ENCODE measurements around the gene BIRC5.

The BIRC5 gene

GRCh38 chr17:78184351-78184750 lies 29.7 kb upstream of the BIRC5 start:
- no peak for DNase-seq

GRCh38 chr17:78184868-78185267 lies 29.2 kb upstream of the BIRC5 start:
- DNase-seq = no peak

GRCh38 chr17:78185981-78186691 lies 27.9 kb upstream of the BIRC5 start:
- DNase-seq = no peak

DNA sequence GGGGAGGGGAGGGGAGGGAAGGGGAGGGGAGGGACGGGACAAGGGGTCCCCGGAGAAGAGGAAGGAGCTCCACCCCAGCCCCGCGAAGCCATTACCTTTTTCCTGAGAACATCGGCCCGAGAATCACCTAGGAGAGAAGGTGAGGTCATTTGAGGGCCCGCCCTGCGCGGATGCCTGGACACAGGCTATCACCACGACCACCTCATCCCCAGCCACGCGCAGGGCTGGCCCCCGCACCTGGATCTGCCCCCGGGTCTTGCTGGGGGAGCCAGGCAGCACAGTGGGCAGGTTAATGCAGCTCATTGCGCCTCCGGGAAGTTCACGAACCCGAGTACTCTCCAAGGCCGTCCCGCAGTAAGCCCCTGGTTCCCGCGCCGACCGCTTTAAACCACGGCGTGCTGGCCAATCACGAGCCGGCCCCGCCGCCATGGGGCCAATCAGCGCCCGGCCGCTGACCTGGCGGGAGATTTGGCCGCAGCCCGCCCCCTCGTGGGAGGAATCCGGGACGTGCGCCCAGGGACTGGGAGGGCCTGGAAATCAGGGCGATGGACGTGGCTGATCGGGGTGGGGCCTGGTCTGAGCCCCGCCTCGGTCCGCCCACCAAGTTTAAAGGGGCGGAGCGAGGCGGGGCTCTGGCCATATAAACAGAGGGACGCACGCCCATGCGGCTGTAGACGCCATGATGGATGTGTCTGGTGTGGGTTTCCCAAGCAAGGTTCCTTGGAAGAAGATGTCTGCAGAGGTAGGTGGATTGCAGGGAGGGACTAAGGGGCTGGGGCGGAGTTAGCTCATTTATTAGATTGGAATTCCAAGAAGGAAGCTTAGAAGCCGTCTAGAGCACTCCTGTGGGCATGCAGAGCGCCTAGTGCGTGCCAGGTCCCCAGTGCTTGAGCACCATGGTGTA lies 27.1 kb upstream of the BIRC5 start, which contains the start of the genes AFMID and TK1:
Gene AFMID (plus strand): TSS at position 671 of the 904 bp plus-strand sequence. CDS start 9 bp downstream, at position 680.
Gene TK1 (minus strand): TSS at position 361 of the 904 bp plus-strand sequence. CDS start 58 bp downstream, at position 303.
- peak; percentile 98 for DNase-seq

GRCh38 chr17:78196716-78197115 lies 17.3 kb upstream of the BIRC5 start:
- no peak for DNase-seq

DNA sequence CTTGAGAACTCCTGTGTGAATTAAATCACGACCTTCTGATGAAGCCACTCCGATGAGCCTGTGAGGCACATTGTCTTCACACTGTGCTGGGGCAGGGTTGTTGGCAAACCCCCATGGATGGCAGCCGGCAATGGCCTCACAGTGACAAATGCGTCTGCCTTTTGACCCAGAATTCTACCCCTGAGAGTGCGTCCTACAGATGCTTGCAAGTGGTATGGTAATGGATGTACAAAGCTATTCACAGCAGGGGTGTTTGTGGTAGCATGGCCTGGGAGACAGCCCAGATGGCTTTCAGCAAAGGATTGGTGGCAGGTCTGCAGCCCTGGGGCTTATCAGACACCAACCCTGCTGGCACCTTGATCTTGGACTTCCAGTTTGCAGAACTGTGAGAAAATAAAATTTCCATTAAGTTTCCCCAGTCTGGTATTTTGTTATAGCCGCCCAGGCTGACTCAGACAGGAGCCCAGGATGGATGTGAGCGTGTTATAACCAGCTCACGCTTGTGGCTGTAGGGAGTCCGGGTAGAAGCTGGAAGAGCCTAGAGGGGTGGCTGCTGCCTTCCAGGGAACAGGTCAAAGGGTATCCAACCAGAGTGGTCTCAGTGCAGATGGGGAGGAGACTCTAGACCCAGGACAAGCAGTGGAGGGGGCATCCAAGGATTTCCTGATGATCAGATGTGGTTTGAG lies 16.8 kb upstream of the BIRC5 start:
- peak; percentile 41 for DNase-seq

GRCh38 chr17:78200451-78200850 lies 13.6 kb upstream of the BIRC5 start:
- no peak for DNase-seq

DNA sequence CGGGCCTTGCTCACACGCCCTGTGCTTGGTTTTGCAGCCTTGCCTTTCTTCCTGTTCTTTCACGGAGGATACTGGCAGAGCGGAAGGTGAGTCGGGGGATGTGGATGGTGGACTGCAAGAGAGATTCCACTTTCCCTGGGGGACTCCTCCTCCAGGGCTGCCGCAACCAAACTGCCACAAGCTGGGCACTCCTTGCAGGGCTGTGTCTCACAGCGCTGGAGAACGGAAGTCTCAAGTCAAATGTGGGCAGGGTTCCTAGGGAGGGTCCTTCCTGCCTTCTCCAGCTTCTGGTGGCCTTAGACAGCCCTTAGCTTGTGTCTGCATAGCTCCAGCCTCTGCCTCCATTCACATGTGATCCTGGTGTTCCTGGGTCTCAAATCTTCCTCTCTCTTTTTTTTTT lies 11.4 kb upstream of the BIRC5 start:
- no peak for DNase-seq

DNA sequence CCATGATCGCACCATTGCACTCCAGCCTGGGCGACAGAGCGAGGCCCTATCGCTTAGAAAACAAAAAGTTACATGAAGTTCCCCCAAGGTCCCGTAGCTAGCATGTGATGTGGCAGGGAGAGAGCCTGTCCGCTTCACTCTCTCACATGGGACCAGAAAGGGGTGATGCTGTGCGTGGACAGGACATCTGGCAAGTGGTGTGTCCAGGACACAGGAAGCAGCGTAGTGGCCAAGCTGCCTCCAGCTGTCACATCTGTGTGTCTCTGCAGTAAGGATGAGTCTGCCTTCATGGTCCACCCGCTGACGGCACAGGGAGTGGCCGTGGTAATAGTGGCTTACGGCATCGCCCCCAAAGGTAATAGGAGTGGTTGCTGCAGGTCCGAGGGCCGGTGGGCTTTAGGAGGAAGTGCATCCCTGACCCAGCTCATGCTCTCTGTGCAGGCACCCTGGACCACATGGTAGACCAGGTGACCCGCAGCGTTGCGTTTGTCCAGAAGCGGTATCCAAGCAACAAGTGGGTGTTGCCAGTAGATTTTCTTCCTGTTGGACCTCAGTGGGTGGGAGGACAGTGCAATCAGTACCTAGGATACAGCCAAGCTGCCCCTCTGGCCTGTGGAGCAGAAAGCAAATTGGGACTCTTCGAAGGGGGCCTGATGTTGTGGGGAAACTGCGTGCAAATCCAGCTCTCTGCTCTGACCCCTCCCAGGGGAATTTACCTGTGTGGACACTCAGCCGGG lies 9.5 kb upstream of the BIRC5 start:
- no peak for DNase-seq

GRCh38 chr17:78205124-78205775 lies 8.8 kb upstream of the BIRC5 start:
- no peak for DNase-seq

GRCh38 chr17:78206298-78206697 lies 7.8 kb upstream of the BIRC5 start:
- DNase-seq = no peak

DNA sequence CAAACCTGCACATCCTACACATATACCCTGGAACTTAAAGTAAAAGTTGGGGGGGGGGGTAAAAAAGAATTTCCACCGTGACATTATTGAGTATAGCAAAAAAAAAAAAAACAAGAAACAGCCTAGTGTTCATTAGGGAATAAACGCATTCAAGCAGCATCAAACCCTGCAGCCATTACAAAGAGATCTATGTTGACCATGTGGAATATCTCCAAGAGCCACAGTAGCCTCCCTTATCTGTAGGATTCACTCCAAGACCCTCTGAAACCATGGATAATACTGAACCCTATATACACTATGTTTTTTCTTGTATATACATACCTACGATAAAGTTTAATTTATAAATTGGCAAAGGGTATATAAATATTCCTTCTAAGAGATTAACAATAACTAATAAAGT lies 5.6 kb upstream of the BIRC5 start:
- no peak for DNase-seq

- no peak for DNase-seq
Measured at GRCh38 chr17:78210111-78210510, 3.9 kb upstream of the BIRC5 start.

DNA sequence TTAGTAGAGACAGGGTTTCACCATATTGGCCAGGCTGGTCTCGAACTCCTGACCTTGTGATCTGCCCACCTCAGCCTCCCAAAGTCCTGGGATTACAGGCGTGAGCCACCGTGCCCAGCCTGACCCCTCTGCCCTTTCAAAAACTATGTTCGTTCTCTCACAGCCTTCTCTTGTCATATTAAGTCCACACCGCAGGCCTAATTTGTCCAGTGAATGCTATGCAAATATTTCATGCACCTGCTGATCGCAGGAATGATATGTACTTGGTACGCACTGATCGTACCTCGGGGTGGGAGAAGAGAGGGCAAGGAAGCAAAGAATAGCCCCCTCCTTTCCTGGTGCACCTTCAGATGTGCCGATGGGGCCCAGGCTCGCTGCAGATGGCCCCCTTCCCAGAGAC lies 3.0 kb upstream of the BIRC5 start:
- no peak for DNase-seq

- no peak for DNase-seq
Measured at GRCh38 chr17:78214706-78215061, 631 bp downstream of the BIRC5 start.

DNA sequence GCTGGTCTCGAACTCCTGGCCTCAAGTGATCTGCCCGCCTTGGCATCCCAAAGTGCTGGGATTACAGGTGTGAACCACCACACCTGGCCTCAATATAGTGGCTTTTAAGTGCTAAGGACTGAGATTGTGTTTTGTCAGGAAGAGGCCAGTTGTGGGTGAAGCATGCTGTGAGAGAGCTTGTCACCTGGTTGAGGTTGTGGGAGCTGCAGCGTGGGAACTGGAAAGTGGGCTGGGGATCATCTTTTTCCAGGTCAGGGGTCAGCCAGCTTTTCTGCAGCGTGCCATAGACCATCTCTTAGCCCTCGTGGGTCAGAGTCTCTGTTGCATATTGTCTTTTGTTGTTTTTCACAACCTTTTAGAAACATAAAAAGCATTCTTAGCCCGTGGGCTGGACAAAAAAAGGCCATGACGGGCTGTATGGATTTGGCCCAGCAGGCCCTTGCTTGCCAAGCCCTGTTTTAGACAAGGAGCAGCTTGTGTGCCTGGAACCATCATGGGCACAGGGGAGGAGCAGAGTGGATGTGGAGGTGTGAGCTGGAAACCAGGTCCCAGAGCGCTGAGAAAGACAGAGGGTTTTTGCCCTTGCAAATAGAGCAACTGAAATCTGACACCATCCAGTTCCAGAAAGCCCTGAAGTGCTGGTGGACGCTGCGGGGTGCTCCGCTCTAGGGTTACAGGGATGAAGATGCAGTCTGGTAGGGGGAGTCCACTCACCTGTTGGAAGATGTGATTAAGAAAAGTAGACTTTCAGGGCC lies 5.5 kb downstream of the BIRC5 start:
- DNase-seq = no peak

DNA sequence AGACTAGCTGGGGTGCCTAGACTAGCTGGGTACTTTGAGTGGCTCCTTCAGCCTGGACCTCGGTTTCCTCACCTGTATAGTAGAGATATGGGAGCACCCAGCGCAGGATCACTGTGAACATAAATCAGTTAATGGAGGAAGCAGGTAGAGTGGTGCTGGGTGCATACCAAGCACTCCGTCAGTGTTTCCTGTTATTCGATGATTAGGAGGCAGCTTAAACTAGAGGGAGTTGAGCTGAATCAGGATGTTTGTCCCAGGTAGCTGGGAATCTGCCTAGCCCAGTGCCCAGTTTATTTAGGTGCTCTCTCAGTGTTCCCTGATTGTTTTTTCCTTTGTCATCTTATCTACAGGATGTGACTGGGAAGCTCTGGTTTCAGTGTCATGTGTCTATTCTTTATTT lies 9.0 kb downstream of the BIRC5 start:
- DNase-seq = no peak

DNA sequence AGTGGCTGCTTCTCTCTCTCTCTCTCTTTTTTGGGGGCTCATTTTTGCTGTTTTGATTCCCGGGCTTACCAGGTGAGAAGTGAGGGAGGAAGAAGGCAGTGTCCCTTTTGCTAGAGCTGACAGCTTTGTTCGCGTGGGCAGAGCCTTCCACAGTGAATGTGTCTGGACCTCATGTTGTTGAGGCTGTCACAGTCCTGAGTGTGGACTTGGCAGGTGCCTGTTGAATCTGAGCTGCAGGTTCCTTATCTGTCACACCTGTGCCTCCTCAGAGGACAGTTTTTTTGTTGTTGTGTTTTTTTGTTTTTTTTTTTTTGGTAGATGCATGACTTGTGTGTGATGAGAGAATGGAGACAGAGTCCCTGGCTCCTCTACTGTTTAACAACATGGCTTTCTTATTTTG lies 9.7 kb downstream of the BIRC5 start:
- no peak for DNase-seq

- DNase-seq = peak; percentile 83
Measured at GRCh38 chr17:78224231-78225087, 10.4 kb downstream of the BIRC5 start.

GRCh38 chr17:78225088-78225865 lies 11.2 kb downstream of the BIRC5 start:
- no peak for DNase-seq

All from NCI-H2227 treated with DMSO at 0.1 percent for 48 hours (cell line).